Stimulated activated CD4-positive, alpha-beta T cell treated with anti-CD3 and anti-CD28 coated beads, Interleukin-4, amount 100 ng/mL, for 4 hours (primary cell): ENCODE measurements around the gene TAS2R38.
"Not testable (repeated sequence)": the region's sequence is repeated elsewhere in the genome, so short reads cannot be mapped to it uniquely, and the experiment has no call there.

Source experiments
- DNase-seq, 2 experiments: peaks; one replicate each; pipeline ENCODE4 v3.0.0-alpha.2; 2020

The TAS2R38 gene

DNA sequence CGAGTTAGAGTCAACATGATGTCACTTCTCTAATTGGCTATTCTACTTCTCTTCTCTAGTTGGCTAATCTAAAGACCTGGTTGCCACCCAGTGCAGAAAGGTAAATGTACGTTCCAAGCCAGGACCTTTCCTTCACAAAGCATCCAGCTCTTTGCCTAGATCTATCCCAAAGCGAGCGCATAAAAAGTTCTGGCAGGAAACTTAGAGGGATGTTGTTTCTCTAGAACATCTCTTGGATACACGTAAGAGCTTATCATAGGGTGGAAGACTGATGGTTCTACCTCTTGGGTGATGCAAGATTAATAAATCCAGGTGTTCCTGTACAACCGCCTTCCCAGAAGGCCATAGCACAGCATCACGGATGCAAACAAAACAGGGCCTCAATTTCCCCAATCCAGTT, at the start of gene TAS2R38:
TSS of gene TAS2R38 (minus strand) at position 101 of the 400 bp plus-strand sequence. CDS start at position 17, 84 bp downstream.
- no peak for DNase-seq

DNA sequence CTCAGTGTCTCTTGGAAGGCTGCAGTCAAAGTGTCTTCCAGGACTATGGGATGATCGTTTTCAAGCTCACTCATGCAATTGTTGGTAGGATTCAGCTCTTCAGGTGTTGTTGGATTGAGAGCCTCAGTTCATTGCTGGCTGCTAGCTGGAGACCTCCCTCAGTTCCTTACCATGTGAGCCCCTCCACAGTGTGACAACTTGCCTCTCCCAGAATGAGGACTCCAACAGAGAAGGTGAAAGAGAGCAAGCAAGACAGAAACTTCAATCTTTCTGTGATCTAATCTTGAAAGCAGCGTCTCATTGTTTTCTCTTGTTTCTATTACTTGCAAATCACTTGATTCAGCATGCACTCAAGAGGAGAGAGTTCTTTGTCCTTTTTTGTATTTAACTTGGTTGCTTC, 44.6 kb upstream of the TAS2R38 start:
- no peak for DNase-seq

DNA sequence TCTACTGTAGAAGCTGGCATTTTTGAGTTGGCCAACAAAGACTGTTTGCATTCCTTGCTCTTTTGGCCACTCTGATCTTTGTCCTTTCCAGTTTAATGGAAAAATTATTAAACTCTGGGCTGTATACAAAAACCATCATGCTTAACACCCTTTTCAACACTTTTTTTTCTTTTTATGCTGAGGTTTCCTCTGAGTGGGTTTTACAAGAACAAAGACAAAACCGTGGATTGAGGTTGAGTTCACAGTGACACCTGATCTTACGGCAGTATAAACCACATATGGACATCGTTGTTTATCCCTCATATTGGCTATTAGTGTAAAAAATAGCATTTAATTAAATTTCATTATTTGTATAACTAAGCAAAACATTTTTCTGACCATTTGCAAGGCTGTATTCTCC, 43.9 kb upstream of the TAS2R38 start:
- no peak for DNase-seq

DNA sequence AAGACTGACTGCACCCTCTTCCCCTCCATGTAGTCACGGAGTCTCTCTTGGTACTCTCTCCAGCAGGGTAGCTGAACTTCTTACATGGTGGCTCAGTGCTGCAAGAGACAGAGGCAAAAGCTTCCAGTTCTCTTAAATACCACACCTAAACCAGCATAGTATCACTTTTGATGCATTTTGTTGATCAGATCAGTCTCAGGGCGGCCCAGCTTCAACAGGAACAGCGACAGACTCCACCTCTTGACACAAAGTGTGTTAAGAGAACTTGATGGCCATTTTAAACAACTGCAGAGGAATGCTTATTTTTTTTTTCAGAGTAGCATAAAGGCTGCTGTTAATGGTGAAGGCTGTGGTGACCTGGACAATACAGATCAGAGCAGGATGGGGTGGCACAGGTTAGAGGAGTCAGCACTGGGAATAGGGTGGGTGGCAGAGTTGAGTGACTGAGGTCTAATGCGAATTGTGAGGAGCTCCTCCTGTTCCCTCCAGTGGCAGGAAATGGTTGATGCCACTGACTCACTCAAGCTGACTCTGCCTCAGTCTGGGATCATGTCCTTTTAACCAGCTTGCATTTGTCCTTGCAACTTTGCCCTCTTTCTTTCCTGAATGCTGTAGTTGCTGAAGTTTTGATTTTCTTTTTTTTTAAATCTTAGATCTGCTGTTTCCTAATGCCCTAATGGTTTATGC, 39.4 kb upstream of the TAS2R38 start:
- DNase-seq = no peak

DNA sequence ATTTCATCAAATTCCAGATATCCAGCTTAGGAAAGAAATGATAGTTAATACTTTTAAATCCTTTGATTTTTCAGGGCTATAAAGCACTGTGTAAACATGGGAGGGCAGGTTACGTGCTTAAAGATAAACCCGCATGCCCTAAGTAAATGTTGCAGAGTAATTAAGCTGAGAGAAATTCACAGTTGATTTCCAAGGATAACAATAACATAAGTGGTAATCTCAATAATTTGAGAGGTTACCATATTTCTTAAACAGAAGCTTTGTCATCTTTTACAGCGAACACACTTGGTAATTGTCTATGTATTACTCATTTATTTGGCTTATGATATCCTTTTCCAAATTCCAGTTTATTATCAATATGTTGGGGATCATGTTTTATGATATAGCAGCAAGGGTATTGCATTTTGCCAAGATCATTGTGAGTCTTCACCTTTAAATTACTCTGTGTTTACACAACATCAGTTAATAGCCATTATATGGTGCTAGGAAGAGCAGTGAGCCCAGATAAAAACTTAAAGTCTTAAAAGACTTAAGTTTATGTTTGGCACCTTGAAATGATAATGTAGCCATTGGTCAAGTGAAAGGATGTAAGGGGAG, 37.5 kb upstream of the TAS2R38 start:
- DNase-seq = no peak

DNA sequence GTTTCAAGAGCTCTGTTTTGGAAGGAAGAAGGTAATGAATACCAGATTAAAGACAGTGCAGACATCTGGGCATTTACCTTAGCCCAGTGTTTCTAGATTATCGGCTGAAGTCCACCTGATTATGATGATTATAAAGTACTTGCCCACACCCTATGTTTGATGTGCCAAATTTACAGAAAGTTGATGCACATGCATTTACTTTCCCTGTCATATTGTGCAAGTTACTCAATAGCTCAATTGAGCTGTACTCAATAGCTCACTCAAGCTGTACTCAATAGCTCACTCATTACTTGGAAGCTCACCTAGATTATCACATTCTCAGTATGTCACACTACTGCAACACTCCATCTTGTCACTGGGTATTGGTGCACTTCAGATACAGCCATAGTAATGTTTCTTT, 35.6 kb upstream of the TAS2R38 start:
- DNase-seq = no peak

DNA sequence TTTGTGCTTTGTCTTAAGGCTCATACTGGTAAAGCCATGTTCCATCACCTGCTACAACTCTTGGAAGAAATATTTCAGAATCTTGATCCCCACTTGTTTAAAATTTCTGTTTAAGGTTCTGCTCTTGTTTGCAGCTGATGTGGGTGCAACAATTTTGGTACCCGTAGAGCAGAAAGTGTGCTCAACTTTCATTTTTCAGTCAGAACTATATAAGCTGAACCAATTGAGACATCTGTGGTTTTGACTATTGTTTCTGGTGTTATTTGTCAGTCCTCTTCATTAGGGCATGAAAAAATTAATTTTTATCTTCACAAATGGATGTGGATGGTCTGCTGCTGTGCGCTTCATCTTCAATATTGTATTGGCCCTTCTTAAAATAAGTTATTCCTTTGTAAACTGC, 33.0 kb upstream of the TAS2R38 start:
- DNase-seq = no peak

DNA sequence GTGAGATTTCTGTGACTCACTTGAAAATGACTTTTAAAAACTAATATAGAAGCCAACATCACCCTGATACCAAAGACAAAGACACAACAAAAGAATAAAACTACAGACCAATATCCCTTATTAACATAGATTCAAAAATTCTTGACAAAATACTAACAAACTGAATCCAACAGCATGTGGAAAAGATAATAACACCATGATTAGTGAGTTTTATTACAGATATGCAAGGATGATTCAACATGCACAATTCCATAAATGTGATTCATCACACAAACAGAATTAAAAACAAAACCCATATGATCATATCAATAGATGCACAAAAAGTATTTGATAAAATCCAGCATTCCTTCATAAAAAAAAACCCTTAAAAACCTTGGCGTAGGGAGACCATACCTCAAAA, 28.6 kb upstream of the TAS2R38 start:
- no peak for DNase-seq

DNA sequence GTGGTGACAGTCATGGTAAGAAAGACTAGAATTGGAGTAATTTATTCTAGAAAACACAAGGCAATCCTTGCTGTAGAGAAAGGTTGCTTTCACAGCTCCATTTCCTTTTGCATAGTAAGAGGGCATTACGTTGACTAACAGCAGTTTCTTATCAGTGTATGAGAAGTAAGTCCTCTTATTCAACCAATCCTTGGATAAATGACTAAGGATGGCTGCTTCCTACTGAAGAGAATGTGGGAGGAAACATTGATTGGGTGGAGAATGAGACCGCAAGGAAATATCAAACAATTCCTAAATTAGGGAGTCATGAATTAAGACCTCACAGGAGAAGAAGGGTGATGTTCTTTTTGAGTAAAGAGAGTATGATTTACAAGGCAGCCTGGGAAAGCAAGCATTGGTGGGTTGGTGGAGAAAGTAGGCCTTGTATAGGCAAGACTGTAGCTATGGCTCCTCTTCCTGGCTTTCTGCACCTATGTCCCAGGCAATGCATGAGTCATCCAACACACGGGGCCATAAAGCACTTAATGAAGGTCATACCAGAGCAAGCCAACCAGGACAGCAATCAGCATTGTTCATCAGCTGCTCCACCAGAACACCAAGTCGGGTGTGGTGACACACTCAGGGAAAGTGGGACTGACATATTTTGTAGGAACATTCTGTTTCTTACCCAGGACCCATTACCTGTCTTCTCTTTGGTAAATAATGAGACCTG, 27.7 kb upstream of the TAS2R38 start:
- DNase-seq = no peak

DNA sequence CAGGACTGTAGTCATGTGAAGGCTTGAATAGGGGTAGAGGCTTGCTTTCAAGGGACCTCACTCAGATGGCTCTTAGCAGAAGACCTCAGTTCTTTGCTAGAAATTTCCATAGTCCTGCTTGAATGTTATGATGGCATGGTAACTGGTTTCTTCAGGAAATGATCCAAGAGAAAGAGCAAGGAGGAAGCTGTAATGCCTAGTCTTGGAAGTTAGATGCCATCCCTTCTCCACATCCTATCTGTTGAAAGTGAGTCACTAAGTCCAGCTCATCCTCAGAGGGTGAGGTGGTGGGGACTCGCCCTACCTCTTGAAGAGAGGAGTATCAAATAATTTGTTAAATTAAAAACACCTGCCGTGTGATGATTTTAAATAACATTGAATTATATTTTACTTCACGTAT, 26.7 kb upstream of the TAS2R38 start:
- DNase-seq = no peak

DNA sequence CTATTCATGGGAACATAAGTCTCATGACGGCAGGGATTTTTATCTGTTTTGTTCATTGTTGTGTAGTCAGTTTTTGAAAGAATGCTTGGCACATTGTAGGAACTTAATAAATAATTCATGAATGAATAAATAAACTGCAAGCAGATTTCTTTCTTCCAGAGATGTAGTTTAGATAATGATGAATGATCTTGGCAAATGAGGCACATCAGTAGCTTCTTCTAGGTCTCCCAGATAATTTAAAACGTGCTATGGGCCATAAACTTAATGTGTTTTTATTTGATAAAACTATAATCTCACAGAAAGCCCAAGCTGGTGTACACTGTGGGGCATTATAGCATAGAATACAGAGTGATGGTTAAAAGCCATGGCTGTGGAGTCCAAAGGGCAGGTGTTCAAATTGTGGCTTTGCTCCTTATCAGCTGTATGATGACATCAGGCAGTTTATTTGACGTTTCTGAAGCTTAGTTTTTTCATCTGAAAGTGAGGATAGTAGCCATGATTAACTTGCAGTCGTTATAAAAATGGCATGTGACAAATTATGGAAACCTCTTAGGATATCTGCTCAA, 25.6 kb upstream of the TAS2R38 start:
- no peak for DNase-seq

DNA sequence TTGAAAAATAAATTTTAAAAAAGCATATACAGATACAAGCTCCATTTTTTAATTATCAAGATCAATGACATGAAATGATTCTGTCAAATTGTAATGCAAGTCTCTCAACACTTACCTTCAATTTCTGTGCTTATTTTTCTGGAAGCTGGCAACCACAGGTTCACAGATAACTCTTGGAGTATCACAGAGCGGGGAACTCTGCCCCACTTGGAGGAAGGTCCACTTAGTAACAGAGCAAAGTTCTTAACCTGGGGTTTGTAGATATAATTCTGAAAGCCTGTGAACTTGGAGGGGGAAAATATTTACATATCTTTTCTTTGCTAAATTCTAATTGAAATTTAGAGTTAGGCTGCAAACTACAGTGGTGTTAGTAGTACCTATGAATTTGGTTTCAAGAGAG, 19.8 kb upstream of the TAS2R38 start:
- no peak for DNase-seq

DNA sequence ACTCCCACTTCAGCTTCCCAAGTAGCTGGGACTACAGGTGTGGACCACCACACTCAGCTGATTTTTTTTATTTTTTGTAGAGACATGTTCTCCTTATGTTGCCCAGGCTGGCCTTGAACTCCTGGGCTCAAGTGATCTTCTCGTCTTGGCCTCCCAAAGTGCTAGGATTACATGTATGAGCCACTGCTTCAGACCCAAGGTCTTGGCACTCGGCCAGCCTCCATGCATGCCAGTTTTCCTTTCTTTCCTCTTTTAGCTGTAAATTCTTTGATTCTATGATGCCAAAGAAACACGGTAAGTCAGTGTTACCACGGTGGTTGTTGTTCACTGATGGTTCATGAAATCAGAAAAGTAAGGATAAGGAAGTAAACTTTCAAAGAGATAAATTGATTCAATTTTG, 19.1 kb upstream of the TAS2R38 start:
- no peak for DNase-seq

DNA sequence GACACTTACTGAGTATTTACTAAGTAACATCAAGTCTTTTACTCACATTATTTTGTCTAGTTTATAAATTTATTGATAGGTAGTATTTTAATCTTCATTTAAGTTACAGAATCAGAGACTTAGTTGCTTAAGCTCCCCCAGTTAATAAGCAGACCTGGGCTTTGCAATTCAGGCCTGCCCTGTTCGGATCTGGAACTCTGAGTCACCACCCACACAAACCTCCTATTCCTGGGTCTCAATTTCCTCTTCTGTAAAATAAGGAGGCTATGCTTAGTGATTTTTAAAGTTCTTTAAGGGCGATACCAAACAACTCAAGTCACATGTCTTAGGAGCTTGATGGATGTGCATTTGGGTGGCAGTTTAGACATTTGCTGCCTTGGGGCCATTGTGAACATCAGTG, 18.6 kb upstream of the TAS2R38 start:
- DNase-seq = no peak

DNA sequence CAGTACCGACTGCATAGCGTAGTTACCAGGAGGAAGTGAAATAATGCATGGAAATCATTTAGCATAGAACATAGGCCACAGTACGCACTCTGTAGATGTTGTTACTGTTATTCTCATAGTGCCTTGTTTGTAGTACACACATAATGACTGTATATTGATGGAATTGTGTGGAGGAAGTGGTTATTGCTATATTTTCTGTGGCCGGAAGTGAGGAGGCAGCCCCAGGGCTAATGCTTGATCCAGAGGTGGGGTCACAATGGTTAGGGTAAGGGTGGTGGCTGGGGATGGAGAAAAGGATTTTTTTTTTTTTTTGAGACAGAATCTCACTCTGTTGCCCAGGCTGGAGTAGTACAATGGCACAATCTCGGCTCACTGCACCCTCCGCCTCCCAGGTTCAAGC, 17.6 kb upstream of the TAS2R38 start:
- no peak for DNase-seq

DNA sequence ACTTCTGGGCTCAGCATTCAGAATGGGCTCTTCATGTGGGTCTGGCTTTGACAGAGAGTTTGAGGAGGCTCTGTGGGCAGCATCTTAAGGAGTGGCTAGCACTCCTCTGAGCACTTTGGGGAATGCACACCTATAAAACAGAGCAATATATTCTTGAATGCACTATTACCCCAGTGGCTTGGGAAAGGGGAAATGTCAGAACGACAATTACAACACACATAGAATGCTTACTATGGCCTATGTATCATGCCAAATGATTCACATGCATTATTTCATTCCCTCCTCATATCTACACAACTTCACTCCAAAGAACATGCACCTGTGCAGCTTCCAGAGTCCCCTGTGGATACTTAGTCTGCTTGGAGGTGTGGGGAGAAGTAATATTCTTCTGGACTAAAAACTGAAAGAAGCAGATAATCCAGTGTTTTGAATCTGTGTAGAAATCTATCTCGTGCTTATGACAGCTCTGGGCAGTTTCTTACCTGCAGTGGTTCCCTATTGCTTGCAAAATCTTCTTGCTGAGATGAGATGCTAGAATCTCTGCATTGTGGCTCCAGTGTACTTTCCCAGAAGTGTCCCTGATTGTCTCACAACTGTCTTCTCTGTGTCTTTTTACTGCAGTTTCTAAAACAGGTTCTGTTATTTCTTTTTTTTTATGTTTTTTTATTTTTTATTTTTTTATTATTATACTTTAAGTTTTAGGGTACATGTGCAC, 16.6 kb upstream of the TAS2R38 start:
- DNase-seq = no peak

DNA sequence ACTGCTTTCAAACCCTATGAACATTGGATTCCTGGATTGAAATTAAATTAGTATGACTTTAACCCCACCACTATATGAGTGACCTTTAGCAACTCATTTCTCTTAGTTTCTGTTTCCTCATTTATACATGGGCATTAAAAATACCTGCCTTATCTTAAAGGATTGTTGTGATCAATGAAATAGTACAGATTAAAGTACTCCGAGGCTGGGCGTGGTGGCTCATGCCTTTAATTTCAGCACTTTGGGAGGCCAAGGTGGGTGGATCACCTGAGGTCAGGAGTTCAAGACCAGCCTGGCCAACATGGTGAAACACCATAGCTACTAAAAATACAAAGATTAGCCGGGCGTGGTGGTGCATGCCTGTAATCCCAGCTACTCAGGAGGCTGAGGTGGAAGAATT, 14.2 kb upstream of the TAS2R38 start:
- DNase-seq = not testable (repeated sequence)

DNA sequence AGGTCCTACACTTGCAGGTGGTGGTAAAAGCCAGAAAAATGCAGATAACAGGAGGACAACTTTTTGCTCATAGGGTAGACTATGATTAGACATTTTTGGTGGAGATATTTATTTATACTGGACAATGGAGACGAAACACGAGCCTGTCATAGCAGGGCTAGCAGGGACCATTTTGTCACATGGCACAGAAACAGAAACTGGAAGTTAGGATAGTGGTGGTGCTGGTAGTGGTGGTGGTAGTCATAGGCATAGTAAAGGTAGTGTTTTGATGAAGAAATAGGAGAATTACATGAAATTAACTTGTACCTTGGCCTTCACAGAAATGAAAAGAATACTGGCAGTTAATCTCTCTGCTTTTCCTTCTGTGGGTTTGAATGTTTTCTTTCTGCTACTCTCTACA, 13.3 kb upstream of the TAS2R38 start:
- no peak for DNase-seq

DNA sequence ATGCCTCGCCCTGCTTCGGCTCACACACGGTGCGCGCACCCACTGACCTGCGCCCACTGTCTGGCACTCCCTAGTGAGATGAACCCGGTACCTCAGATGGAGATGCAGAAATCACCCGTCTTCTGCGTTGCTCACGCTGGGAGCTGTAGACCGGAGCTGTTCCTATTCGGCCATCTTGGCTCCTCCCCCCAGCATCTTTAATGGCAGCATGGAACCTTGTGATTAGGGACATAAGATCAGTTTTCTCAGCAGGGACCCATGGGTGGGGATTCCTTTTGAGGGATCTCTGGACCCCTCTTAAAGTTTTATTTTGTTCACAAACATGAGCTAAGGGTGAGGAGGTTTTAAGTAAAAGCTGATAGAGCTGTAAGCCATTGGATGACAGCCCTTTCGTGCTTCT, 12.4 kb upstream of the TAS2R38 start:
- DNase-seq = not testable (repeated sequence)

DNA sequence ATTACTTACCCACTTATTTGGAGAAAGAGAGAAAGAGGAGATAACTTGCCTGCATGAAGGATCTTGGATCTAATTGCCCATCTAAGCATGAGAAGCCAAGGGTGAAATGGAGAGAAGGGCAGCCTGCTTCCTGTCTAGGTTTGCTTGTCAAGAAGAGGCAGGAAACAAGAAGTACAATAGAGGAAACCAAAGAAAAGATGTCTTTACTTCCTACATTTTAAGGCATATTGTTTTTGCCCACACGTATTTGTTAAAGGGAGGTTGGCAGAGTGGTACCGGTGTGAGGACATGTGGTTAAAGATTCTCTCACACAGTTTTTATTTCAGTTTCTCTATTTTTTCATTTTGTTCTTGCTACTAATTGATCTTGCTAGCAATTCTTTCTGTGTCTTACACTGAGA, 6.0 kb upstream of the TAS2R38 start:
- DNase-seq = no peak

DNA sequence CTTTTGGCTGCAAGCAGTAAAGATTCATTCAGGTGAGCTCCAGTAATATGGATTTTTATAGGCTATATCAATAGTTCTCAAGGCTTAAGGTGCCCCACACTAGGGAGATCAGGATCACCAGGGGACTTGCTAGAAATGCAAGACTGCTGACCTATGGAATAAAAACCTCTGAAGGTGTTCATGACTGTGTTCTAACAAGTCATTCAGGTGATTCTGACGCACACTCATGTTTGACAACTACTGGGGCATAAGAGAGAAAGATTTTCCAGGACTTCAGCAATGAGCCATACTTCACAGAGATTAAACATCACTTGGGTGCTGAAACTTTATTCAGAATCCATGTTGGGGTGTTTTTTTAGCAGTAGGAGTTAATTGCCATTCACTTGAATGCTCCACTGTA, 4.8 kb upstream of the TAS2R38 start:
- no peak for DNase-seq

DNA sequence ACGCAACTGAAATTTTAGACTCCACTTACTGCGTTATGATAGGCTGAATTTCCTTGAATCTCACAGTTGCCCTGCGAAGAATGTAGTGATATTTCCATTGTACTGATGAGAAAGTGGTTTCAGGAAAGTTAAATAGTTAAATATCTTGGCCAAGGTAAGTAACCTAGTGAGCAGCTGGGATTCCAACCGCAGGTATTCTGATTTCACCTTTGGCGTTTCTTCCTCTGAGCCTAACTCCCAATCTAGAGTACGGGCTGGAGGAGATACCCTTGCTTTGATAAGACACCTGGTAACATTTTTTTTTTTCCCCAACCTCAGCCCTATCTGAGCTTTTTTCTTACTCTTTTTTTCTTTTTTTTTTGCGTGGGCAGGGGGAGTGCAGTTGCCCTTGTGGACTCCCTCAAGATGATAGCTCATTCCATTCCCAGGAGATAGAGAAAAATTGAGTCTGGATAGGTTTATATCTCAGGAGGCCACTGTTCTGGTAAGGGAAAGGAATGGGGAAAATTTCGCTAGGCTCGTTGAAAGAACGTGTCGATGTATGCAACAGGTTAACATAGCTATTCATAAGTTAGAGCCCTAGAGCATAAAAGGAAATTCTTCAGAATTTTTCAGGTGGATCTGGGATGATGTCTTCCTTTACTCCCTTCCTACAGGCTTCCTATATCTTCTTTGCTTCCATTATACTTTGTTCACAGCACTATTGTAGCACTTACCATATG, 3.1 kb upstream of the TAS2R38 start:
- DNase-seq = no peak
